ENCODE measurements around the gene TOMM70. TPM values are rescaled to one million over a fixed set of nuclear protein-coding genes. Genes with fewer than 3 reads are reported as not detected.
A peak's percentile ranks its signal among the peaks of the same experiment; 100 is the strongest.

The TOMM70 gene
- total and polyA plus RNA-seq, 4 experiments from 2014 or later = 16.2 to 37.5 (median 28.3) TPM

GRCh38 chr3:100423611-100424010, 22.7 kb upstream of the TOMM70 start:
- intact Hi-C loops (cut with micrococcal nuclease) = no loop called here
- H3K4me3 Mint-ChIP-seq = no peak overlapping the region
- no peak overlapping the region for H3K27ac Mint-ChIP-seq
- peaks cover 0 to 3% of the 10 kb centered on the region in 2 donors for H3K36me3 Mint-ChIP-seq
- peaks cover 0 to 4% (median 0%) of the 10 kb centered on the region in 8 donors for H3K9me3 Mint-ChIP-seq
- H3K4me3 ChIP-seq (ENCODE audit: low read length in 2 of 2) = no peak overlapping the region
- no peak overlapping the region for H3K27ac ChIP-seq (ENCODE audit: low read depth, low read length)
- H3K9me3 ChIP-seq (ENCODE audit: control insufficient read depth in 1 of 2, low read length in 2 of 2) = no peaks in the 10 kb centered on the region
- CTCF ChIA-PET (ENCODE audit: partially characterized antibody) = no interaction called here
- H3K27me3 ChIP-seq (ENCODE audit: insufficient read depth, low read length) = peaks cover 5% of the 10 kb centered on the region
- no peaks in the 10 kb centered on the region for H3K4me1 Mint-ChIP-seq
- H3K27me3 Mint-ChIP-seq = peaks cover 6 to 10% of the 10 kb centered on the region in 2 donors
- DNase-seq = no peak
- POLR2A ChIA-PET (ENCODE audit: partially characterized antibody) = no interaction called here
- H3K36me3 ChIP-seq (ENCODE audit: insufficient read depth, low read length) = no peaks in the 10 kb centered on the region
- H3K4me1 ChIP-seq (ENCODE audit: insufficient read depth, low read length) = no peaks in the 10 kb centered on the region

GRCh38 chr3:100420885-100421284, 20.0 kb upstream of the TOMM70 start:
- Histone ChIP-seq H3K27me3 (ENCODE audit: insufficient read depth, low read length) (no peaks in the 10 kb centered on the region), H3K4me3 (ENCODE audit: low read length in 2 of 2) (no peak overlapping the region), H3K36me3 (ENCODE audit: insufficient read depth, low read length) (no peaks in the 10 kb centered on the region), H3K4me1 (ENCODE audit: insufficient read depth, low read length) (no peaks in the 10 kb centered on the region), H3K9me3 (ENCODE audit: control insufficient read depth in 1 of 2, low read length in 2 of 2) (no peaks in the 10 kb centered on the region), H3K27ac (ENCODE audit: low read depth, low read length) (no peak overlapping the region)
- POLR2A ChIA-PET (ENCODE audit: partially characterized antibody) = no interaction called here
- no peak overlapping the region for H3K4me3 Mint-ChIP-seq
- H3K27me3 Mint-ChIP-seq = peaks cover 3 to 8% of the 10 kb centered on the region in 2 donors
- CTCF ChIA-PET (ENCODE audit: partially characterized antibody) = no interaction called here
- H3K4me1 Mint-ChIP-seq = no peaks in the 10 kb centered on the region
- H3K36me3 Mint-ChIP-seq = no peaks in the 10 kb centered on the region
- intact Hi-C loops (cut with micrococcal nuclease) = no loop called here
- no peak overlapping the region for H3K27ac Mint-ChIP-seq
- peaks cover 0 to 4% (median 0%) of the 10 kb centered on the region in 8 donors for H3K9me3 Mint-ChIP-seq
- no peak for DNase-seq

GRCh38 chr3:100419406-100419805, 18.5 kb upstream of the TOMM70 start:
- intact Hi-C loops (cut with micrococcal nuclease) = no loop called here
- ChIA-PET CTCF (ENCODE audit: partially characterized antibody) (no interaction called here), POLR2A (ENCODE audit: partially characterized antibody) (interaction anchor here (1.2 kb wide), 1 partner anchor 18 kb away, joined by 3 read pairs; the partner anchor contains the start of genes LNP1 and TOMM70)
- Histone ChIP-seq H3K27me3 (ENCODE audit: insufficient read depth, low read length) (no peaks in the 10 kb centered on the region), H3K36me3 (ENCODE audit: insufficient read depth, low read length) (no peaks in the 10 kb centered on the region), H3K9me3 (ENCODE audit: control insufficient read depth in 1 of 2, low read length in 2 of 2) (no peaks in the 10 kb centered on the region), H3K4me1 (ENCODE audit: insufficient read depth, low read length) (no peaks in the 10 kb centered on the region), H3K27ac (ENCODE audit: low read depth, low read length) (no peak overlapping the region), H3K4me3 (ENCODE audit: low read length in 2 of 2) (no peak overlapping the region)
- Mint-ChIP-seq H3K27ac (no peak overlapping the region), H3K36me3 (no peaks in the 10 kb centered on the region), H3K4me3 (no peak overlapping the region), H3K27me3 (peaks cover 0 to 3% of the 10 kb centered on the region in 2 donors), H3K9me3 (peaks cover 0 to 4% (median 0%) of the 10 kb centered on the region in 8 donors), H3K4me1 (no peaks in the 10 kb centered on the region)
- DNase-seq = no peak

- no peak for DNase-seq
- ChIA-PET POLR2A (ENCODE audit: partially characterized antibody) (no interaction called here), CTCF (ENCODE audit: partially characterized antibody) (no interaction called here)
- intact Hi-C loops (cut with micrococcal nuclease) = no loop called here
- Histone ChIP-seq H3K27me3 (ENCODE audit: insufficient read depth, low read length) (no peaks in the 10 kb centered on the region), H3K36me3 (ENCODE audit: insufficient read depth, low read length) (no peaks in the 10 kb centered on the region), H3K27ac (ENCODE audit: low read depth, low read length) (no peak overlapping the region), H3K4me1 (ENCODE audit: insufficient read depth, low read length) (no peaks in the 10 kb centered on the region), H3K9me3 (ENCODE audit: control insufficient read depth in 1 of 2, low read length in 2 of 2) (no peaks in the 10 kb centered on the region), H3K4me3 (ENCODE audit: low read length in 2 of 2) (no peak overlapping the region)
- Mint-ChIP-seq H3K4me1 (no peaks in the 10 kb centered on the region), H3K27me3 (peaks cover 0 to 1% of the 10 kb centered on the region in 2 donors), H3K9me3 (peaks cover 0 to 10% (median 4%) of the 10 kb centered on the region in 8 donors), H3K4me3 (no peak overlapping the region), H3K36me3 (peaks cover 2 to 18% of the 10 kb centered on the region in 2 donors), H3K27ac (no peak overlapping the region)
These were observed 16.0 kb upstream of the TOMM70 start for GRCh38 chr3:100416863-100417262.

- Histone ChIP-seq H3K9me3 (ENCODE audit: control insufficient read depth in 1 of 2, low read length in 2 of 2) (no peaks in the 10 kb centered on the region), H3K36me3 (ENCODE audit: insufficient read depth, low read length) (no peaks in the 10 kb centered on the region), H3K4me3 (ENCODE audit: low read length in 2 of 2) (no peak overlapping the region), H3K27me3 (ENCODE audit: insufficient read depth, low read length) (no peaks in the 10 kb centered on the region), H3K4me1 (ENCODE audit: insufficient read depth, low read length) (no peaks in the 10 kb centered on the region), H3K27ac (ENCODE audit: low read depth, low read length) (no peak overlapping the region)
- ChIA-PET CTCF (ENCODE audit: partially characterized antibody) (no interaction called here), POLR2A (ENCODE audit: partially characterized antibody) (no interaction called here)
- Mint-ChIP-seq H3K36me3 (peaks cover 5 to 23% of the 10 kb centered on the region in 2 donors), H3K27ac (peak overlapping the region in 1 of 7 donors; percentile 82), H3K4me1 (no peaks in the 10 kb centered on the region), H3K4me3 (no peak overlapping the region), H3K27me3 (no peaks in the 10 kb centered on the region), H3K9me3 (peaks cover 0 to 15% (median 5%) of the 10 kb centered on the region in 8 donors)
- DNase-seq = no peak
- intact Hi-C loops (cut with micrococcal nuclease) = no loop called here
These were observed 15.3 kb upstream of the TOMM70 start for GRCh38 chr3:100416176-100416575.

GRCh38 chr3:100413613-100414012, 12.7 kb upstream of the TOMM70 start:
- Histone ChIP-seq H3K9me3 (ENCODE audit: control insufficient read depth in 1 of 2, low read length in 2 of 2) (no peaks in the 10 kb centered on the region), H3K36me3 (ENCODE audit: insufficient read depth, low read length) (no peaks in the 10 kb centered on the region), H3K27me3 (ENCODE audit: insufficient read depth, low read length) (no peaks in the 10 kb centered on the region), H3K4me1 (ENCODE audit: insufficient read depth, low read length) (no peaks in the 10 kb centered on the region), H3K27ac (ENCODE audit: low read depth, low read length) (no peak overlapping the region), H3K4me3 (ENCODE audit: low read length in 2 of 2) (no peak overlapping the region)
- Mint-ChIP-seq H3K36me3 (peaks cover 8 to 32% of the 10 kb centered on the region in 2 donors), H3K27ac (no peak overlapping the region), H3K9me3 (peaks cover 0 to 24% (median 8%) of the 10 kb centered on the region in 8 donors), H3K4me3 (no peak overlapping the region), H3K4me1 (no peaks in the 10 kb centered on the region), H3K27me3 (no peaks in the 10 kb centered on the region)
- CTCF ChIA-PET (ENCODE audit: partially characterized antibody) = no interaction called here
- no peak for DNase-seq
- intact Hi-C loops (cut with micrococcal nuclease) = no loop called here
- POLR2A ChIA-PET (ENCODE audit: partially characterized antibody) = no interaction called here

- H3K27me3 Mint-ChIP-seq = no peaks in the 10 kb centered on the region
- Histone ChIP-seq H3K4me1 (ENCODE audit: insufficient read depth, low read length) (no peaks in the 10 kb centered on the region), H3K36me3 (ENCODE audit: insufficient read depth, low read length) (no peaks in the 10 kb centered on the region), H3K9me3 (ENCODE audit: control insufficient read depth in 1 of 2, low read length in 2 of 2) (no peaks in the 10 kb centered on the region), H3K4me3 (ENCODE audit: low read length in 2 of 2) (no peak overlapping the region), H3K27me3 (ENCODE audit: insufficient read depth, low read length) (no peaks in the 10 kb centered on the region), H3K27ac (ENCODE audit: low read depth, low read length) (no peak overlapping the region)
- no peak for DNase-seq
- POLR2A ChIA-PET (ENCODE audit: partially characterized antibody) = no interaction called here
- H3K9me3 Mint-ChIP-seq = peaks cover 0 to 24% (median 9%) of the 10 kb centered on the region in 8 donors
- H3K27ac Mint-ChIP-seq = no peak overlapping the region
- H3K36me3 Mint-ChIP-seq = peaks cover 8 to 36% of the 10 kb centered on the region in 2 donors
- H3K4me3 Mint-ChIP-seq = no peak overlapping the region
- CTCF ChIA-PET (ENCODE audit: partially characterized antibody) = no interaction called here
- H3K4me1 Mint-ChIP-seq = no peaks in the 10 kb centered on the region
- intact Hi-C loops (cut with micrococcal nuclease) = no loop called here
These were observed 12.2 kb upstream of the TOMM70 start for GRCh38 chr3:100412912-100413590.

Measured in CD4-positive, alpha-beta memory T cell (primary cell).